GM19467 (cell line): ENCODE measurements around the gene CUTC.
"Not testable (repeated sequence)": the region's sequence is repeated elsewhere in the genome, so short reads cannot be mapped to it uniquely, and the experiment has no call there.

Source experiments
- ATAC-seq: cut with Tn5 transposase; IDR thresholded peaks from one replicate; pipeline ENCODE4 v1.9.1; 2021; ENCODE audit warnings: mild to moderate bottlenecking, moderate library complexity; ENCODE audit not compliant: unreplicated experiment

Gene CUTC

GRCh38 chr10:99742254-99742653, 10.2 kb downstream of the CUTC start:
- ATAC-seq, result no peak

DNA sequence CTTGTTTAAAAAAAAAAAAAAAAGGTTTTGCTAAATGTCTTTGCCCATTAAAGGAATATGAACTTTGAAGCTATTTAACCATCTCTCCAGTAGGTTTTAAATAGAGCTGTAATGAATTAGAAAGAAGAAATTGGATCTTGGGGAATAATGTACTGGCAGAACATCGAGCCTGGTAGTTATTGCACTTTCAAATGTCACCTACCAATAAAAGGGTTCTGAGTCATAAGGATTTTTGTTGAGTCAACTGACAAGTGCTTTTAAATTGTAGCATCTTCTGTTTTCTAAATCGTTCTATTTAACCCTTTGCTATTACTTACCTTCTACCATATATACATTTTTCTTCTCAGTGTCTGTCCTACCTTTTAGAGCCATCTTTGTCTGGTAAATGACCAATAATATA, 10.7 kb downstream of the CUTC start:
- ATAC-seq, result no peak

GRCh38 chr10:99743841-99744240, 11.8 kb downstream of the CUTC start:
- no peak for ATAC-seq

- ATAC-seq, result not testable (repeated sequence)
Measured at GRCh38 chr10:99746166-99746565, 14.1 kb downstream of the CUTC start.

- no peak for ATAC-seq
Measured at GRCh38 chr10:99748823-99749451, 16.9 kb downstream of the CUTC start.

DNA sequence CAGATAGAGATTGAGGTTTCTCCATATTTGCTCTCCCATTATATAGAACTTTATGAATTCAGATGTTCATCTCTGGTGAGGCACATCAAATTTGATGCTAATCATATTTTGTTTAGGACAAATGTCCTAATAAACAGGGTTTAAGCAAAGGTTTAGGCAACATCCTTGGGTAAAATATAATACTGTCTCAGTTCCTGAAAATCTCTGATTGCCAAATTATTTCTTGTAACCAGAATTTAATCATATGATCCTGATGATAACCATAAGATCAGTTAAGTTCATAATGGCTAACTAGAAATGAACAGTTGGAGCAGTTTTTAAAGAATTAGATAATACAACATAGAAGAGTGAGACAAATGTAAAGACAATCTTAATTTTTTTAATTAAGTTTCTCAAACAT, 18.6 kb downstream of the CUTC start:
- ATAC-seq, result no peak

DNA sequence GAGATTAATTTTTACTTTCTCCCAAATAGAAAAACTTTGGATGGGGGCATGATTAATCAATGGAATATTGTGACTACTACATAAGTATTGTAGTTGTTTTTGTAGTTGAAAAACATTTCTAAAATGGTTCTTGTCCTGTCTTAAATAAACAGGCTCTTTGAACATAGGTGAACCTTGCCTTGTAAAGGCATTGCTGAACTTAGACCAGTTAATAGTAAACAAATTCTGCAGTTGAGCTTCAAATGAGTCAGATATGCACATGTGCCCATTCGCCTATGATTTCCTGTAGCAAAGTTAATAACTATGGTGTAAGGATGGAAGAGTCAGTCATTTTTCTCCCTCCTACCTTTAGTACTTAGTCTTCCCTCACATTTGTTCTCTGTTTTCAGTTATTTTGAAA, 22.6 kb downstream of the CUTC start:
- no peak for ATAC-seq

GRCh38 chr10:99756159-99756558, 24.1 kb downstream of the CUTC start:
- ATAC-seq, result no peak

DNA sequence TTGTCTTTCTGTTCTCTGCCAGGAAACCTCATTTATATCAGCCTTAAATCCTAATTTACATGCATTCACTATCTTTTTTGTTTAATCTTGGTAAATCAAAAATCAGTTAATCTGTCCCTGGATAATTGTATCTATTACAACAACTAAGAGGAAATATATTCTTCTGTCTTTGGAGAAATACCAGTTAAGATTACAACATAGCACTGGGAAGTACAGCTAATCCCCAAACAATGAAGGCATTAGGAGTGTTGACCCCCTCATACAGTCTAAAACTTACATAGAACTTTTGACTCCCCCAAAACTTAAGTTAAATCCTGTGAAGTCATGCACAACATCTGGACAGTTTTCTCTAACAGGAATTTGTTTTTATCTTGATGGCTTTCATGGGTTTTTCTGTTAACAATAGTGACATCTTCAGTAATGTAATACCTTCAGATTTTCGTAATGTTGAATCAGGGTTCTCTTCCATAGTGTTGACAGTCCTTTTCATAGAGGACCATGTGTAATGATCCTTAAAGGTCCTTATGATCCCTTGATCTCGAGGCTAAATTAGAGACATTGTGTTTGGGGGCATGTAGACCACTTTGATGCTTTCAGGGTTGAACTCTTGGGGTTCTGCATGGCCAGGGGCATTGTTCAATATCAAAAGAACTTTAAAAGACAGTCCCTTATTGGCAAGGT, 26.3 kb downstream of the CUTC start:
- ATAC-seq, result no peak

DNA sequence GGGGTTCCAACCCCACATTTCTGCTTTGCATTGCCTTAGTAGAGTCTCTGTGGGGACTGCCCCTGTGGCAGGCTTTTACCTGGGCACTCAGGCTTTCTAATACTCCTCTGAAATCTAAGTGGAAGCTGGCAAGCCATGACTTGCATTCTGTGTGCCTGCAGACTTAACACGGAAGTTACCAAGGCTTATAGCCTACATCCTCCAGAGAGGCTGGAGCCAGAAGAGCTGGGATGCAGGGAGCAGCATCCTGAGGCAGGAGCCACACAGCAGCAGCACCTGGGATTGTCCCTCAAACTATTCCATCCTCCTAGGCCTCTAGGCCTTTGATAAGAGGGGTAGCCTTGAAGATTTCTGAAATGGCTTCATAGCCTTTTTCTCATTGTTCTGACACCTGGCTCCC, 28.3 kb downstream of the CUTC start:
- no peak for ATAC-seq

GRCh38 chr10:99761365-99761764, 29.3 kb downstream of the CUTC start:
- ATAC-seq, result no peak

DNA sequence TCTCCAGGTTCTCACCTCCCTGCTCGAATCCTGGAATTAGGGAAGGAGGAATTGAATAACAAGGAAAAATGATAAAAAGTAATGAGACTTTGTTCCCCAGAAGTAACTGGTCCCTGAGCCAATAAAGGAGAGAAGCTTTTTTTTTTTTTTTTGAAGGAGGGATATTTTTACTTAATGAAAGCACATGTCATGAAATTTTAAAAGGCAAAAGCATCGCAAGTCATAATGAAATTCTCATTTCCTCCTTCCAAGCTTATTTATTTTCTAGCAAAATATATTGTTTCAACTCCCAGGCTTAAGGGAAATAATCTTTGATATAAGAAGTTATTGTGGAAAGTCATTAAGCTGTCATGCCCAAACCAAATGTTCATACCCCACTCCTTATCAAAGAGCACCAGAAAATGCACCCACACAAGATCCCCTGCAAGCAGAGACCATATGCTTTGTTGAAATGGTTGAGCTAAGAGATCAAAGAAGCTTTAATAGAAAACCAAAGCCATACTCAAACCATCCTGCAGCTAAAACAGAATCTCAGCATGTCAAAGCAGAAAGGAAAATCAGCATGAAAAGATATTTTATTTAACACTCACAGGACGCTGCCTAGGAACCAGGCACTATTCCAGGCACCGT, 33.8 kb downstream of the CUTC start:
- no peak for ATAC-seq

- ATAC-seq, result peak; percentile 70
Measured at GRCh38 chr10:99766302-99766681, 34.3 kb downstream of the CUTC start.

DNA sequence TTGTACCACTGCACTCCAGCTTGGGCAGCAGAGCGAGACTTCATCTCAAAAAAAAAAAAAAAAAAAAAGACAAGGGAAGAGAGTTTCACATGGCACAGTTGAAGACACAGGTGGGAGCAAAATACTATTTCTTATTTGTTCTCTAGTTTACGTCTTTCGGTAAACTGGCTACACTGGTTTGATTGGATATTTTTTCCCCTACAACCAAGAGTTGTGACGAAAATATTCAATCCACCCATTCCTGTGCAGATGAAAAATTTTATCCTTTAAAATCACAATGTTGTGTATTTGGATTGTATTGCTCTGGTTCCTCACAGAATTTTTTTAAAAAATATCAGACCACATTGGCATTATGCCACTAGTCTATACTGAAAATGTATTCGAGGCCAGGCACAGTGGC, 35.9 kb downstream of the CUTC start:
- no peak for ATAC-seq

- ATAC-seq, result no peak
Measured at GRCh38 chr10:99768556-99768955, 36.5 kb downstream of the CUTC start.

DNA sequence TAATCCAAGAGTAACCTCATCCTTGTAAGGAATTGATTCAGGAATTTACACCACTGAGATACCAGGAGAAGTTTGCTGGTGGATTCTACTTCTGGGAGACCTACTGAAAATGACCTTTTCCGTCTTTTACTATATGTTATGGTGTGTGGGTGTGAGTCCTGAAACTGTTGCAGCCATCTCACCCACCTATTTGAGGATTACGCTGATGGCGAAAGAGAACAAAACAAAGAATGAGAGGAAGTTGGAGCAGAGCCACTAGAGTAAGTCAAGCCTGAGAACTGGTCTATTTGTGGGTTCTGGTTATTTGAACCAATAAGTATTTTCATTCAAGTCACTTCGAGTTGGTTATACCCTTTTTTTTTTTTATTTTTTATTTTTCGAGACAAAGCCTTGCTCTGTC, 37.7 kb downstream of the CUTC start:
- ATAC-seq, result no peak

- ATAC-seq, result no peak
Measured at GRCh38 chr10:99770408-99771045, 38.5 kb downstream of the CUTC start.

GRCh38 chr10:99775850-99776249, 43.8 kb downstream of the CUTC start:
- no peak for ATAC-seq

DNA sequence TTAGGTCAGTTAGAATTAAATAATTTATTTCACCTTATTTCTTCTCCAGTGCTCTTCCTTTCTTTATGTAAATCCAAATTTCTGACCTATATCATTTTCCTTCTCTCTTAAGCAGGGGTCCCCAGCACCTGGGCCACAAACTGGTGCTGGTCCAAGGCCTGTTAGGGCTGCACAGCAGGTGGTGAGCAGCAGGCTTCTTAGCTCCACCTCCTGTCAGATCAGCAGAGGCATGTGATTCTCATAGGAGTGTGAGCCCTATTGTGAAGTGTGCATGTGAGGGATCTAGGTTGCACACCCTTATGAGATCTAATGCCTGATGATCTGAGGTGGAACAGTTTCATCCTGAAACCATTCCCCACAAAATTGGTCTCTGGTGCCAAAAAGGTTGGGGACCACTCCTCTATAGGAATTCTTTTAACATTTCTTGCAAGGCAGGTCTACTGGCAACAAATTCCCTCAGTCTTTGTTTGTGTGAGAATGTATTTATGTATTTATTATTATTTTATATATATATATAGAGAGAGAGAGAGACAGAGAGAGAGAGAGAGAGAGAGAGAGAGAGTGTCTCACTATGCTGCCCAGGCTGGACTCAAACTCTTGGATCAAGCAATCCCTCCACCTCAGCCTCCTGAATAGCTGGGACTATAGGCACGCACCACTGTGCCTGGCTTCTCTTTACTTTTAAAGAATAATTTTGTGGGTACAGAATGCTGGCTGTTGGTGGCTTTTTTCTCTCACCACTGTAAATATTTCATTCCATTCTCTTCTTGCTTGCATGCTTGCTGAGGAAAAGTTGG, 46.1 kb downstream of the CUTC start:
- ATAC-seq, result no peak

DNA sequence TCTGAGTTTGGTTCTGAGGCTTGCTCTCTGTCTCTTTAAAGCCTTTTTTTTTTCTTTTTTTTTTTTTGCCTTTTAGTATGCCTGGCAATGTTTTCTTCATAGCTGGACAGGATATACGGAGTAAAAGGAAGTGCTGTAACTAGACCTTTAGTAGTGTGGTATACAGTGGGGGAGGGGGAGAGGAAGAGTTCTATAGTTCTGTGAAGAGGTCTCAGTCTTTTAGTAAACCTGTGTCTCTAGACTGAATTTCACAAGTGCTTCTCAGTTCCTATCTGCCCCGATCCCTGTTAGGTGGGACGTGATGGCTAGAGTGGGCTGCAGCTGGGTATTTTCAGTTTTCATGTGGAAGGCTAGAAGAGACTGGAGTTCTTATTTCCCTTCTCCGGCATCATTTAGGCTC, 47.3 kb downstream of the CUTC start:
- no peak for ATAC-seq

GRCh38 chr10:99781734-99782429, 49.8 kb downstream of the CUTC start:
- no peak for ATAC-seq
